Trophoblast cell (in vitro differentiated cells and primary cell): ENCODE data around the gene ARHGAP26.
"Not testable (repeated sequence)": the region's sequence is repeated elsewhere in the genome, so short reads cannot be mapped to it uniquely, and the experiment has no call there.

Experiments used
- DNase-seq, 2 donors: peaks; one replicate each; pipeline ENCODE4 v3.0.0-alpha.2; 2016
- H2AFZ ChIP-seq: 2 replicates; pipeline ENCODE4 v1.6.1; 2013; ENCODE audit warnings: low read length, moderate library complexity, mild to moderate bottlenecking; ENCODE audit not compliant: insufficient read depth, poor library complexity
- H2AK5ac ChIP-seq: 2 replicates; pipeline ENCODE4 v1.6.1; 2013; ENCODE audit warnings: mild to moderate bottlenecking, low read length
- H2BK120ac ChIP-seq: 2 replicates; pipeline ENCODE4 v1.6.1; 2013; ENCODE audit warnings: low read length, mild to moderate bottlenecking, moderate library complexity; ENCODE audit not compliant: insufficient read depth, poor library complexity
- H2BK12ac ChIP-seq: 2 replicates; pipeline ENCODE4 v1.6.1; 2013; ENCODE audit warnings: mild to moderate bottlenecking, low read length, moderate library complexity
- H2BK5ac ChIP-seq: 2 replicates; pipeline ENCODE4 v1.6.1; 2013; ENCODE audit warnings: low read length, low read depth, moderate library complexity, mild to moderate bottlenecking; ENCODE audit not compliant: poor library complexity
- H3K14ac ChIP-seq: 2 replicates; pipeline ENCODE4 v1.6.1; 2013; ENCODE audit warnings: mild to moderate bottlenecking, low read length
- H3K18ac ChIP-seq: 2 replicates; pipeline ENCODE4 v1.6.1; 2013; ENCODE audit warnings: mild to moderate bottlenecking, low read length
- H3K23ac ChIP-seq: 2 replicates; pipeline ENCODE4 v1.6.1; 2013; ENCODE audit warnings: low read length
- H3K27ac ChIP-seq: 2 replicates; pipeline ENCODE4 v1.5.1; 2013; ENCODE audit warnings: low read depth, mild to moderate bottlenecking, inconsistent platforms, low read length, moderate library complexity
- H3K27me3 ChIP-seq: 2 replicates; pipeline ENCODE4 v1.6.1; 2013; ENCODE audit warnings: inconsistent platforms, mild to moderate bottlenecking, low read length, moderate library complexity; ENCODE audit not compliant: insufficient read depth
- H3K36me3 ChIP-seq, 2 experiments: 1 replicate in 1 of 2; 2 replicates in 1 of 2; pipeline ENCODE4 v1.6.1; 2013; ENCODE audit warnings: low read length in 2 of 2, mild to moderate bottlenecking in 2 of 2, moderate library complexity in 1 of 2; ENCODE audit not compliant: insufficient read depth in 2 of 2, control insufficient read depth in 1 of 2
- H3K4ac ChIP-seq: 2 replicates; pipeline ENCODE4 v1.6.1; 2013; ENCODE audit warnings: low read depth, mild to moderate bottlenecking, low read length, moderate library complexity
- H3K4me1 ChIP-seq, 2 experiments: 1 replicate in 1 of 2; 2 replicates in 1 of 2; pipeline ENCODE4 v1.6.1; 2013; ENCODE audit warnings: low read length in 2 of 2, mild to moderate bottlenecking in 2 of 2, moderate library complexity in 1 of 2; ENCODE audit not compliant: insufficient read depth in 2 of 2, control insufficient read depth in 1 of 2
- H3K4me2 ChIP-seq: 2 replicates; pipeline ENCODE4 v1.6.1; 2013; ENCODE audit warnings: inconsistent platforms, mild to moderate bottlenecking, low read length, moderate library complexity
- H3K4me3 ChIP-seq: 2 replicates; pipeline ENCODE4 v1.5.1; 2013; ENCODE audit warnings: mild to moderate bottlenecking, low read depth, low read length, inconsistent platforms
- H3K79me1 ChIP-seq: one replicate; pipeline ENCODE4 v1.6.1; 2013; ENCODE audit warnings: low read length
- H3K79me2 ChIP-seq: 2 replicates; pipeline ENCODE4 v1.6.1; 2013; ENCODE audit warnings: low read length, mild to moderate bottlenecking; ENCODE audit not compliant: control insufficient read depth, insufficient read depth, poor library complexity
- H3K9ac ChIP-seq: 2 replicates; pipeline ENCODE4 v1.6.1; 2013; ENCODE audit warnings: mild to moderate bottlenecking, low read length
- H3K9me3 ChIP-seq: 2 replicates; pipeline ENCODE4 v1.6.1; 2013; ENCODE audit warnings: low read depth, mild to moderate bottlenecking, control low read depth, inconsistent platforms, low read length; ENCODE audit not compliant: insufficient read depth
- H4K12ac ChIP-seq: 2 replicates; pipeline ENCODE4 v1.6.1; 2013; ENCODE audit warnings: low read depth, mild to moderate bottlenecking, low read length, moderate library complexity
- H4K8ac ChIP-seq: 2 replicates; pipeline ENCODE4 v1.6.1; 2013; ENCODE audit warnings: low read depth, mild to moderate bottlenecking, low read length, moderate library complexity
- H4K91ac ChIP-seq: one replicate; pipeline ENCODE4 v1.6.1; 2013; ENCODE audit warnings: low read depth, mild to moderate bottlenecking, low read length, moderate library complexity
- WGBS: extraction: QIAGEN DNeasy Blood & Tissue Kit; methylation state at CpG from one replicate; pipeline ENCODE4 v1.1.7; 2013; ENCODE audit warnings: missing lambda C conversion rate; ENCODE audit not compliant: insufficient read length, insufficient coverage; ENCODE audit errors: extremely low coverage; 5-methylcytosine and 5-hydroxymethylcytosine counted together

The ARHGAP26 gene

DNA sequence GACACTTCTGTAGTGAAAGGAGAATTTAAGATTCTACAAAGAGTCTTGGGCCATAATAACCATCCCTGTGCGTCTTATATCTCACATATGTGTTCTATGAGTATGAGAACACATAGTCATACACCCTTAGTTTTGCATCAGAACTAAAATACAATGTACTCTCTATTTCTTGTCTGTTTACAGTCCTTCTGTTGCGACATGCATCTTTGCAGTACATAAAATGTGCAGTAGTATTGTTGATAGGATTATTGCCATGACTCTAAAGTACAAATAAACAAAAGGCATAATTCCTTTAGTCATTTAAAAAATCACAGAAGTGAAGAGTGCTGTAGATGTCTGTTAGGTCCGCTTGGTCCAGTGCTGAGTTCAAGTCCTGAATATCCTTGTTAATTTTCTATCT lies 431.4 kb downstream of the ARHGAP26 start:
- no peaks in the 10 kb centered on the region for H3K79me1 ChIP-seq
- H3K4me1 ChIP-seq: no peaks in the 10 kb centered on the region
- H3K4me2 ChIP-seq: no peak overlapping the region
- WGBS: no CpG with 5 or more reads among the region's 3 CpGs
- H2BK120ac ChIP-seq: no peak overlapping the region
- no peak overlapping the region for H2BK12ac ChIP-seq
- no peaks in the 10 kb centered on the region for H3K36me3 ChIP-seq
- H3K23ac ChIP-seq: no peak overlapping the region
- H3K9me3 ChIP-seq: no peaks in the 10 kb centered on the region
- no peak for DNase-seq
- H4K91ac ChIP-seq: no peak overlapping the region
- no peak overlapping the region for H3K4ac ChIP-seq
- no peak overlapping the region for H2AK5ac ChIP-seq
- H4K8ac ChIP-seq: no peak overlapping the region
- no peaks in the 10 kb centered on the region for H3K27me3 ChIP-seq
- H2BK5ac ChIP-seq: no peak overlapping the region
- no peak overlapping the region for H4K12ac ChIP-seq
- H3K4me3 ChIP-seq: no peak overlapping the region
- H3K79me2 ChIP-seq: no peaks in the 10 kb centered on the region
- no peak overlapping the region for H3K14ac ChIP-seq
- H3K9ac ChIP-seq: no peak overlapping the region
- H3K27ac ChIP-seq: no peak overlapping the region
- H3K18ac ChIP-seq: no peak overlapping the region
- H2AFZ ChIP-seq: no peak overlapping the region

DNA sequence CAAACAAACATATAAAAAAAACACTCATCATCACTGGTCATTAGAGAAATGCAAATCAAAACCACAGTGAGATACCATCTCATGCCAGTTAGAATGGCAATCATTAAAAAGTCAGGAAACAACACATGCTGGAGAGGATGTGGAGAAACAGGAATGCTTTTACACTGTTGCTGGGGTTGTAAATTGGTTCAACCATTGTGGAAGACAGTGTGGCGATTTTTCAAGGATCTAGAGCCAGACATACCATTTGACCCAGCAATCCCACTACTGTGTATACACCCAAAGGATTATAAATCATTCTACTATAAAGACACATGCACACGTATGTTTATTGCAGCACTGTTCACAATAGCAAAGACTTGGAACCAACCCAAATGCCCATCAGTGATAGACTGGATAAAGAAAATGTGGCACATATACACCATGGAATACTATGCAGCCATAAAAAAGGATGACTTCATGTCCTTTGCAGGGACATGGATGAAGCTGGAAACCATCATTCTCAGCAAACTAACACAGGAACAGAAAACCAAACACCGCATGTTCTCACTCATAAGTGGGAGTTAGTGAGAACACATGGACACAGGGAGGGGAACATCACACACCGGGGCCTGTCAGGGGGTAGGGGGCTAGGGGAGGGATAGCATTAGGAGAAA lies 433.3 kb downstream of the ARHGAP26 start:
- DNase-seq, H2AK5ac ChIP-seq: not testable (repeated sequence)

DNA sequence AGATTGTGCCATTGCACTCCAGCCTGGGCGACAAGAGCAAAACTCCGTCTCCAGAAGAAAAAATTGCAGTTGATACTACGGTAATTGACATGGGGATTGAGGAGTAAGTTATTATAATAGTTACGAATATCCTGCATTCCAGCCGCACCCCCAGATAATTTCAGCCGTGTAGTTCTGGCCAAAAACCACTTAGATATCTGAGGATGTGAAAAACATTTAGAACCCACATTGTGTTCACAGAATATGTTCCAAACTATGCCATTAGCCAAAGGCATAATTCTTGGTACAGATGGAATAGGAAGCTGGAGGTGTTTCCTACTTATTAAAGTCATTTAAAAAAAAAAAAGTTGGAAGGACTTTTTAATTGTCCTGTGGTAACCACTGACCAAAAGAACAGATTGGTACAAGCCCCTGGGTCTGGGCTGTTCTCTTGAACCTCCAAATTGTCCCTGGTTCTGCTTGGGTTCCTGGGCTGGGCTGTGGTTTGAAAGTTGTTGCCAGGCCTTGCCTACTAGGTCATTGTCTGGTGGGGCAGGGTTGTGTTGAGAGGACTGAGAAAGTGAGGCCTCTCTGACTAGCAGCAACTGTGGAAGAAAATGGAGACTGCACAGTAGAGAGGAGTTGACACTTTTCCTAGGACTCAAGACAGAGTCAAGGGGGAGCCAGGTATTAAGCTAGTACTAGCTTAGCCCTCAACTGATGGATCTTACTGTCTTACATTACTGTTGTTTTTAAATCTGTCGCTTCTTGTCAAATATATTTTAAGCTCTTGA lies 434.5 kb downstream of the ARHGAP26 start:
- Histone ChIP-seq H4K91ac (no peak overlapping the region), H3K36me3 (no peaks in the 10 kb centered on the region), H3K4me3 (no peak overlapping the region), H3K18ac (no peak overlapping the region), H3K79me1 (no peaks in the 10 kb centered on the region), H4K8ac (no peak overlapping the region), H2AFZ (no peak overlapping the region), H3K14ac (no peak overlapping the region), H2BK120ac (no peak overlapping the region), H3K4ac (no peak overlapping the region), H3K4me1 (no peaks in the 10 kb centered on the region), H2BK5ac (no peak overlapping the region), H3K27me3 (no peaks in the 10 kb centered on the region), H2AK5ac (no peak overlapping the region), H4K12ac (no peak overlapping the region), H3K27ac (no peak overlapping the region), H2BK12ac (no peak overlapping the region), H3K79me2 (no peaks in the 10 kb centered on the region), H3K9ac (no peak overlapping the region), H3K23ac (no peak overlapping the region), H3K4me2 (no peak overlapping the region), H3K9me3 (no peaks in the 10 kb centered on the region)
- no CpG with 5 or more reads among the region's 7 CpGs for WGBS
- DNase-seq: peak in 1 of 2 donors; percentile 32

More for the DNA sequence above, 433.3 kb downstream of the ARHGAP26 start:
- not testable (repeated sequence) for H3K4ac ChIP-seq, H2AFZ ChIP-seq, H3K4me1 ChIP-seq, H3K79me2 ChIP-seq, H2BK12ac ChIP-seq, H3K36me3 ChIP-seq, H3K79me1 ChIP-seq, H3K4me2 ChIP-seq, H3K9ac ChIP-seq, H2BK120ac ChIP-seq, H4K8ac ChIP-seq, H3K9me3 ChIP-seq, H3K4me3 ChIP-seq, H2BK5ac ChIP-seq, H4K12ac ChIP-seq, H3K23ac ChIP-seq, H3K14ac ChIP-seq, H4K91ac ChIP-seq, H3K27ac ChIP-seq, H3K18ac ChIP-seq, H3K27me3 ChIP-seq
- no CpG with 5 or more reads among the region's 4 CpGs for WGBS

DNA sequence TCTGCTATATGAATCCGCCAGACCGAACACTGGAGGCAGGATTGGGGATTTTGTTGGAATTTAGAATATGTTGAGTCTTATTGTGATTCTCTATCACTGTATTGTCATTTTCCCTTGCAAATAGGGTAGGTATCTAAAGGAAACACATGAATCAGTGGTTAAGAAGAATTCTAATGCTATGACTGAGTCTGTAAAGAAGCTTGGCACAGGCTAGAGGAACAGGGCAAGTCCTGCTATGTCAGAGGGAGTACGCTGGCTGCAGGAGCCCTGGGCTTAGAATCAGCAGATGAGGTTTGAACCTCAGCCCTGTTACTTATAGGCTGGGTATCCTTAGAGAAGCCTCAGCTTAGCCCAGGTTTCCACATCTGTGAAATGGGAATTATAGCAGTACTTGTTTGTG lies 435.2 kb downstream of the ARHGAP26 start:
- no peak overlapping the region for H2BK5ac ChIP-seq
- H4K8ac ChIP-seq: no peak overlapping the region
- H4K12ac ChIP-seq: no peak overlapping the region
- H3K4me1 ChIP-seq: no peaks in the 10 kb centered on the region
- H2BK120ac ChIP-seq: no peak overlapping the region
- no peak overlapping the region for H2AK5ac ChIP-seq
- no peak overlapping the region for H3K27ac ChIP-seq
- no peak overlapping the region for H3K4ac ChIP-seq
- H3K18ac ChIP-seq: no peak overlapping the region
- H4K91ac ChIP-seq: no peak overlapping the region
- H3K79me2 ChIP-seq: no peaks in the 10 kb centered on the region
- no CpG with 5 or more reads among the region's 3 CpGs for WGBS
- no peak overlapping the region for H3K23ac ChIP-seq
- H2BK12ac ChIP-seq: no peak overlapping the region
- H3K36me3 ChIP-seq: no peaks in the 10 kb centered on the region
- no peak overlapping the region for H3K14ac ChIP-seq
- H3K9me3 ChIP-seq: no peaks in the 10 kb centered on the region
- H3K9ac ChIP-seq: no peak overlapping the region
- peak; percentile 58 to 66 for DNase-seq
- no peaks in the 10 kb centered on the region for H3K27me3 ChIP-seq
- H3K4me2 ChIP-seq: no peak overlapping the region
- no peak overlapping the region for H2AFZ ChIP-seq
- no peak overlapping the region for H3K4me3 ChIP-seq
- H3K79me1 ChIP-seq: no peaks in the 10 kb centered on the region
